Measurements from ENCODE around the gene CADM2.

Gene CADM2

GRCh38 chr3:85189731-85190130 lies 230.9 kb downstream of the CADM2 start:
- DNase-seq (ENCODE audit: low read depth): no peak

DNA sequence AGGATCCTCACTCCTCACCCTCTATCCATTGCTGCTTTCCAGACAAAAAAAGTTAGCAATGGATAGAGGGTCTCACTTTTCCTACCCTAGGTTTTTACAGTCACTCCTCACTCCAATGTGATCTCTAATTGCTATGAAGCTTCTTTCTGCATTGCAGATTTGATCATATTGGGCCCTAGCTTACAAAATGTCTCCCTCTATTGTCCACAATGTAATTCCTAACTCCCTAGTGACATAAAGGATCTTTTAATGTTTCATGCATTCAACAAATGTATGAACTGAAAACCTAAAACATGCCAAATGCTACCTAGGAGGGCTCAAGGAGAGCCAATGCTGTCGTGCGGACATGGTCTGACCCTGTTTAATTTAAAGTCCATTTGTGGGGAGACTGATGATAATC lies 234.8 kb downstream of the CADM2 start:
- no peak for DNase-seq (ENCODE audit: low read depth)

DNA sequence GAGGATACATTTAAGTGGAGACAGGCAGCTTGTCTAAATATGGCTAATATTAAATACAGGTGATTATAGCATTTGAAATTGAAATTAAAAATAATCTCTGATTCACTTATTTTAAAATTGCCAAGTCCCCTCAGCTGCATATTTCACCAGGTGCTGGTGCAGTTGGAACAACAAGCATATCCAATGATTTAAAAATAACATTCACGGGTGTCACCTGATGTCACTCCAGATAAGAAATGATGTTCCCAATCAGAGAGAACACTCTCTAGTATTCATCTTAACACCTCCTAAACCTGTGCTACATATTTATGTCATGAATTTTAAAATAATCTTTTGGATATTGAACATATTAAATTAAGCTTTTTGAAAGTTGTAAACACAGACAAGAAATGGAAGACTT lies 249.9 kb downstream of the CADM2 start:
- DNase-seq (ENCODE audit: low read depth): no peak

GRCh38 chr3:85210540-85210939 lies 251.8 kb downstream of the CADM2 start:
- no peak for DNase-seq (ENCODE audit: low read depth)

DNA sequence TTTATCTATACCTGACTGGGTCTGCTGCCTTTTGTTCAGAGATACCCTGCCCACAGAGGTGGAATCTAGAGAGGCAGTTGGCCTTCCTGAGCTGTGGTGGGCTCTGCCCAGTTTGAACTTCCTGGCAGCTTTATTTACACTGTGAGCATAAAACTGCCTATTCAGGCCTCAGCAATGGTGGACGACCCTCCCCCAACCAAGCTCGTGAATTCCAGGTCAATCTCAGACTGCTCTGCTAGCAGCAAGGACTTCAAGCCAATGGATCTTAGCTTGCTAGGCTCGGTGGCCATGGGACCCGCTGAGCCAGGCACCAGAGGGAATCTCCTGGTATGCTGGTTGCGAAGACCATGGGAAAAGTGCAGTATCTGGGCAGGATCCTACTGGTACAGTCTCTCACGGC lies 270.2 kb downstream of the CADM2 start:
- no peak for DNase-seq (ENCODE audit: low read depth)

- DNase-seq (ENCODE audit: low read depth): no peak
These were observed 285.3 kb downstream of the CADM2 start for GRCh38 chr3:85244091-85244490.

DNA sequence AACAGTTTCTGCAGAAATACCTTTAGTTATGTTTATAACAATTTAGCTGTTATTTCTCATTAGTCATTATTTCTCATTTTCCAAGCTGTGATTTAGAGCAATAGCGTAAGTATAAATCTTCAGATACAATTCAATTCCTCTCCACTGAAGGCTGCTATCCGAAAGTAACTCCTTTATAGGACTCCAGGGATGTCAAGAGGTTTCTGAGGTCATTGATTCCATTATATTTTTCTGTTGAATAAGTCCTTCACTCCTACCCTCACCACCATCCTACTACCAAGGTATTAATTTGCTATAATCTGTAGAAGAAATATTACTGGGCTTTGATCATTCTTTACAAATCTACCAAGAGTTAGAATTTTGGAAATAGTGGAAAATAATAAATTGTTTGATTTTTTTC lies 285.7 kb downstream of the CADM2 start:
- no peak for DNase-seq (ENCODE audit: low read depth)

GRCh38 chr3:85251766-85252165 lies 293.0 kb downstream of the CADM2 start:
- no peak for DNase-seq (ENCODE audit: low read depth)

- no peak for DNase-seq (ENCODE audit: low read depth)
These were observed 293.9 kb downstream of the CADM2 start for GRCh38 chr3:85252686-85253085.

DNA sequence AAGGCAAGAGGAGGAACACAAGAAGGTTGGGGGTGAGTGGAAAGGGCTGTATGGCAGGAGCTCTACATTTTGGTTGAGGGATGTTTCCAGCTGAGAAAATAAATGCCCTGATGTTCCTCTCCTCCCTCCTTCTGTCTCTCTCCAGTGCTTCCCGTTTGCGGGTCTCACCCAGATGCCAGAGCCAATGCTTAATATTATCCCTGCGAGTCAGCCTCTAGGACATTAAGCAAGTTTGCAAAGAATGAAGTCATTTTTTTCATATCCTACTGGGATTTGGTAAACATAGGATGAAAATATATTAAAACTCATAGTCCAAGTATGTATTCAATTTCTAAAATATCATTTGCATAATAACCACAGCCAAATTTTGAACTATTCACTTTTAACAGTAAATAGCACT lies 295.9 kb downstream of the CADM2 start:
- no peak for DNase-seq (ENCODE audit: low read depth)

DNA sequence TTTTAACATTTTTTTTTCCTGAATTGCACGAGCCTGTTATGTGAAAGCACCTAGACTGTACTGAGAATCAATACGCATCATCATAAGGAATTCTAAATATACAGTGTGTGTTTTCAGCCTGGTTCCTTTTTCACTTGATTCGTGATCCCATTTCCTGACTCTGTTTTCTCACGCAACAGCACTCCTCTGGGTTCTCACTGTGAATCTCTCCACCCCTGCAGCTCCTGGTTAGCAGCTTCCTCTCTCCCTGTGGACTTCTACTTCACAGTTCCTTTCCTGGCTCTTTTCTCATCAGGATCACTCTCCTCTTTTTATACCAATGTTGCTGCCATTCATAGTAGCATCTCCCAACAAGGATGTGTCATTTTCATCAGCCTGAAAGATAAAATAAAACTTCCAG lies 297.2 kb downstream of the CADM2 start:
- no peak for DNase-seq (ENCODE audit: low read depth)

DNA sequence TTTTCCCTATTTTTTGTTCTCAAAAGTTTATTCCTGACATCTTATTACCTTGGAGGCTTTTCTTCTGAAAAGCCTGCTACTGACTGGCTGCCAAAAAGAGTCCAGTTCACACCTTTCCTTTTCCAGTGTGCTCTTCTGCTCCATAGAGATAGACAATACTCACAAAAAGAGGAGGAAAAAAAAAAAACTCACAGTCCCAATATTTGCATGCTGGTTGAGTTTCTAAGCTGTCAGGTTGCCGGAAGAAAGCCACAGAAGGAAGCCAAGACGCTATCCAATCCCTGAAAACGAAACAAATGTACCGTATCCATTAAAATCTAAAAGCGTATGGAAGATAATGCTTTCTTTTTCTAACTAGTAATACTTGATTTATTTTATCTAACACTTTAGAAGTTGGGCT lies 299.5 kb downstream of the CADM2 start:
- no peak for DNase-seq (ENCODE audit: low read depth)

DNA sequence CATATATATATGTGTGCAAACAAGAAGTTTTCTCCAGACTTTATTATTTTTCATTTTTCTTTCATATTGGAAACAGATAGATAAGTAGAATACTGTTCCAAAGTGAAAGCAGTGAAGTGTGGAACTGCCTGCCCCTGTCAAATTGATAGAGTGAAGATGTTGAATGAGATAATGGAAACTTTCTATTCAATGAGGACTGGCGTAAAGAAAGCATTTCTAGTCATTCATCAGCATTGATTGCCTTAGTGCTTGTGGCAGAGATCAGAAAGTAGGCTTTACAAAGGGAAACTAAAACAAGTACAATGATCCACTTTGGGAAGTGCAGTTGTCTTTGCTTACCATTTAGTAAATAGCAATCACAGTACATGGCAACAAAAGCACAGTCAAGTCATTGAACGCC lies 300.0 kb downstream of the CADM2 start:
- DNase-seq (ENCODE audit: low read depth): no peak

DNA sequence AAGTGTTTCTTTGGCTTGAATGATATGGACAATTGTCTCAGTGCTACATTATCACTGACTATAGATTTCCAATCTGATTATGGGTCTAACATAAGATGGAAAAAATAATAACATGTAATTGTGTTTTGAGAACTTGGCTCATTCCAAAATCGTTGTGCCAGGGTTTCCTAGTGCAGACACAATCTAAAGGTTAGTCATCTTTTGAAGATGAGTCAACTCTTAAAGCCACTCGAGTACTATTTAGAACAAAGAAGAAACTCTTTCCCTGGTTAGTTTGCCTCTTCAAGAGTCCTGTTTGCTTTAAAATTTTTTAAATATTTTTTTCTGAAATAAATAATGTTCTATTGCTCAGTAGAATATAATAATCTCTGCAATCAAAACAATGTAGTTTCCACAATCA lies 301.0 kb downstream of the CADM2 start:
- DNase-seq (ENCODE audit: low read depth): no peak

DNA sequence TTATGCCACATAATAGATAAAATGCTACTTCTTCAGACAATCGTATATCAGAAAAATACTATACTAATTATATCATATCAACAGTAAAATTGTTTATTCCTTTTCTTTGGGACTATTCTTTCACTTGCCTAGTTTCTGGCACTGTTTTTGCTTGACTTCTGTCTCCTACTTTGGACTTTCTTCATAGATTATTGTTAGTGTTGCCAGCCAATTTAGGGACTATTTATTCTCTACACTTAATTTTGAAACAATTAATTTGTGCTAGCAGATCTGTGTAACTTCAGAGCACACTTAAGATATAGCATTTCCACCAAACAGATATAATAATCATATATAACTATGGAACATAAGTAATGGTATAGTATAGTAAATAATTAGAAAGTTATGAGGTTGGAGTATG lies 305.6 kb downstream of the CADM2 start:
- DNase-seq (ENCODE audit: low read depth): no peak

- no peak for DNase-seq (ENCODE audit: low read depth)
These were observed 311.7 kb downstream of the CADM2 start for GRCh38 chr3:85270488-85270887.

DNA sequence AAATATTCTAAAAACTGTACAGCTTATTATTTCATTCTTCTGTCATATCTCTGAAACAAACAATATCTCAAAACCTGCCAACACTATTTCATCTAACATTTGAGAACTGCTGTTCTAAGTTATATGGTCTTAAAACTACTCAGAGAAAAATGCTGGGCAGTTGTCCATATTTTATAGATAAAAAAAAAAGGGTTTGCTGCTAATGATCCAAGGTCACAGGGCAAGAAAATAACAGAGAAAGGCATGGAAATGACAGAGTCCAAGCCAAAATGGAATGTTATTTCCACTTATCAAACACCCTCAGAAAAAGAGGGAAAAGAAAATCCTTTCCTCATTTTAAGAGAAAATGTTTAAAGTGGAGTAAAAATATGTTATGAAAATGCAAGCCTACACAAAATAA lies 313.1 kb downstream of the CADM2 start:
- DNase-seq (ENCODE audit: low read depth): no peak

GRCh38 chr3:85288257-85288656 lies 329.5 kb downstream of the CADM2 start:
- no peak for DNase-seq (ENCODE audit: low read depth)

DNA sequence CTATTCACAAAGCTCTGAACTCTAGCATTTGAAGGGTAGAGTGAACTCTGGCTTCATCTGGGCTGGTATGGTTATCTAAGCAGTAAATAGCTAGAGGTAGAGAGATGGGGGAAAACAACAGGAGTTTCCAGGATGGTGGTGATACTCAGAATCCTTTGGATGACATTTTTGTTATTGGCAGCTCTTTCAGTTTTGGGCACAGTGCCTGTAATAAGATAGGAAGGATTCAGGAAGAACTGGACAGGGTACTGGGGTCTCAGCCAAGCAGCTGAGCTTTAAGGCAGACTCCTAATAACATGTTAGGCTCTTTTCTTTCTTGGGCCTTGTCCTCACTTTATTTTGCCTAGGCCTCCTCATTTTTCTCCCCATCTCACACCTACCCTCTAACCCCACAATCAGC lies 338.5 kb downstream of the CADM2 start:
- DNase-seq (ENCODE audit: low read depth): no peak

DNA sequence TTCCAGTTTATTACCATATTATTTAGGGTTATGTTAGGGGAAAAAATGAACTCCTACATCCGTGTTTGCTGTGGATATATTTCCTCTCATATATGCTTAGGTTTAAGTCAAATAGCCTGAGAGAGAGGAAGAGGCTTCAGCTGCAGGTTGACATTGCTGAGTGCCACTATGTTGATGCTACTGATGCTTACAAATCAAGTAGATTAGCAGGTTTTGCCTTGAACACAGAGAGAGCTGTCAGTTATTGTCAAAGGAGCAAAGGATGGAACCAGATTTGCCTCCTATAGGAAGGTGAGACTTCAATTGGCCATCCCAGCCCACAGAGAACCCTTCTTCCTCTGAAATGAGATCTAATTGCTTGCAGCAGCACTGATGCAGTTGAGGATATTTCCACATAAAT lies 339.2 kb downstream of the CADM2 start:
- no peak for DNase-seq (ENCODE audit: low read depth)

DNA sequence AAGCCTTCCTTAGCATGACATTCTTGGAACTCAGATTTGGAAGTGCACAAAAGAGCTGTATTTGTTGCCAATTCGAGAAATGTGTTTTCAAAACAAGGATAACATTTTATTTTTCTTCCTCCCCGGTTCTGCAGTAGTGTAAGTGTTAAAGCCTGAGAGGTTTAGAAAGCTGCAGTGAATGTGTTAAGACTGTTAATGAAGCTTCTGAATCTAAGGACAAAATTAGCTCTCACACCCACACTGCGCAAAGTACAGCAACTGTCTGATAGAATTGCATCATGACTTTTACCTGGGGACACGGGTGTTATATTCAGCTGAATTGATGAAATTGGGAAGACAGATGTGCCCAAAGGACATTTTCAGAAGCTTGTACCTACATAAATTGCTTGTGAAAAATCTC lies 344.4 kb downstream of the CADM2 start:
- DNase-seq (ENCODE audit: low read depth): no peak

DNA sequence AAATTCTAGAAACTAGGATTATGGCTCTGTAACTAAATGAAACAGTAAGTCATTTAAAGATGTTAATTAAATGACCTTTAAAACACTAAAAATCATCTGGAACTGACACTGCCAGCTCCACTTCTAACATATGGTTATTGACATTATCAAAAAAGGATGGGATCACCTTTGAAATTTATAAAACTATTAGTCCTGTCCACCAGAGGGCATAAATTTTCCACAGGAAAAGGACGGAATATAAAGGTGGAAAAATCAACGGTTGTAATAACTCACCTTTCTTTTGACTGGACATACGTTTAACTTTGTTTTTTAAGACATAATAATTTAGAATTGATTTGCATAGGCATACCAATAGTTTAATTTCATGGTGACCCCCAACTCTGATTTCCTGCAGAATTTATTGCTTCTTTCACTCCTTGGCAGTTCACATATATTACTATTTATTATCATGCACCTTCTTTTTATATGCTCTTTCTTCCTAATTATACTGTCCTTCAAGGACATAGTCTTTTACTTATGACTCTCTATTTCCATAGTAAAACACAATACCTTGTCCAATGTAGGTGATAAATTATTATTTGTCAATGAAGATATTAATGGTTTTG lies 345.7 kb downstream of the CADM2 start:
- no peak for DNase-seq (ENCODE audit: low read depth)

- DNase-seq (ENCODE audit: low read depth): no peak
These were observed 353.5 kb downstream of the CADM2 start for GRCh38 chr3:85312331-85312730.

- DNase-seq (ENCODE audit: low read depth): no peak
These were observed 354.6 kb downstream of the CADM2 start for GRCh38 chr3:85313380-85313779.

DNA sequence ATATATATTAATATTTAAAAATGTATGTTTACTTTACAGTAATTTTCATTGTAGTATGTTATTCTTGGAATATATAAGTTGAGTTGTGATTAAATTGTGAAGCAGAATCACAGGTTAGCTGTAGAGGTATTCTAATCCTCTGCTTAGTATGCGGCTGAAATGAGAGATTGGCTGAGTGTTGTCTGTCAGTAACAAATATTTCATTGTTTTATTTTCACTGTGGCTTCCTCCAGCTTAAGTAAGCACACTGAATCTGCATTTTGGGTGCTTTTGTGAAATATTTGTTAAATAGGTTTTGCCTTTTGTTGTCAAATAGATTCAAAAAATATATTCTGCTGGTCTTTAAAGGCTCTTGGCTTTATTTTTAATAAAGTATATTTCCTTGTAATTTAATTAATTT lies 357.5 kb downstream of the CADM2 start:
- DNase-seq (ENCODE audit: low read depth): no peak

All from T follicular helper cell (primary cell).